ENCODE data around the gene GEMIN4. TPM values are rescaled to one million over a fixed set of nuclear protein-coding genes. Genes with fewer than 3 reads are reported as not detected.
A peak's percentile ranks its signal among the peaks of the same experiment; 100 is the strongest.
"Not testable (repeated sequence)": the region's sequence is repeated elsewhere in the genome, so short reads cannot be mapped to it uniquely, and the experiment has no call there.

The GEMIN4 gene
- total RNA-seq, 1 donor from 2014 or later, result 8.7 TPM

DNA sequence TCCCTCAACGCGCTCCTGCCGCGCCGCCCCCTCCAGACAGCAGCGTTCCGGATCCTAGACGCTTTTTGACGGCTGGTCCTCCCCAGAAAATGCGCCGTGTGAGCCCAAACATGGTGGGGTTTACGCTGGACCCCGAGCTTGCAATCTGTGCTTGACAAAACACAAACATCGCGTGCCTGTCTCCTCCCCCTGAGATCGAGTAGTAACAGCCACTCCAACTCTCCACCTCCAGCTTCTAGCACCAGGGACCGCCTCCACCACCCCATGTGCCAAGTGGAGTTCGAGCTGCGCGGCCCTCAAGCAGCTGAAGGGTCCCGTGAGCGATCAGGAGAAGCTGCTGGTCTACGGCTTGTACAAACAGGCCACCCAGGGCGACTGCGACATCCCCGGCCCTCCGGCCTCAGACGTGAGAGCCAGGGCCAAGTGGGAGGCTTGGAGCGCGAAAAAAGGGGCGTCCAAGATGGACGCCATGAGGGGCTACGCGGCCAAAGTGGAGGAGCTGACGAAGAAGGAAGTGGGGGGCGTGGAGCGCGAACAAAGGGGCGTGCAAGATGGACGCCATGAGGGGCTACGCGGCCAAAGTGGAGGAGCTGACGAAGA, 656 bp upstream of the GEMIN4 start:
- no peak for DNase-seq (ENCODE audit: low read depth)
- no peaks in the 10 kb centered on the region for H3K27me3 ChIP-seq (ENCODE audit: control insufficient read depth, insufficient read depth, low read length)
- no peak for TF ChIP-seq CTCF (IDR thresholded peaks at IDR 0.05; ENCODE audit: insufficient read depth, low read length, severe bottlenecking)
- H3K36me3 ChIP-seq (ENCODE audit: control insufficient read depth, insufficient read depth, low read length), result peaks cover 1% of the 10 kb centered on the region
- FAIRE-seq, result no peak
- H3K4me3 ChIP-seq (ENCODE audit: low read depth, low read length), result peak overlapping the region; percentile 73

DNA sequence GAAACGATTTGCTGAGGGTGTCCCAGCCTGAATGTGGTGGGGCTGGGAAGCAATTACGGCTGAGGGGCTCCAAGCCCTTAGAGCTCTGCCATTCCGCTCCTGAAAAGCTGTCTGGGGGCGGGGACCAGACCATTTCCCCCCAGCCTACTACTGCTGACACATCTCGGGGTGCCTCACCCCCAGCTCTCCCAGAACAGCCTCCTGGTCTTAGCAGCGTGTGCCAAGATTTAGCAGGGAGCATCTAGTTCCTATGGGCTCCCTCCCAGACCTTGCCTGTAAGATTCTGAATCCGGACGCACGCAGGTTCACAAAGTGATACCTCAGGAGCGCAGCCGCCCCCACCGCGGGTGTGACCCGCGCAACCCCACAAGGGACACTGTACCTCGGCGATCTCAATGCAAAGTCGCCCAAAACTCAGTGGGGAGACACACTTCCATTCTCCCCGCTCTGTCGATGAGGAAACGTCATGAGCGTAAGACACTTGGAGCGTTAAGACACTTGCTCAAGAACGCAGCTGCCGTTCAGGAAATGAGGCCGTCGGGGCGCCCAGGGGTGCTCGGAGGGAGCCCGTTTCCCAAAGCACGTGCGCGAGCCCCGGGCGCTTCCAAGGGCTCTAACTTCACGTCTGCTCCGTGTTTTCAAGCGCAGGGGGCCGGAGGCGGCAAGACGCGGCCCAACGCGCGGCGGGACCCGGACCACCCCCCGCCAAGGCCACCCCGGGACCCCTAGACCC, 629 bp downstream of the GEMIN4 start:
- Histone ChIP-seq H3K4me3 (ENCODE audit: low read depth, low read length) (peak overlapping the region; percentile 73), H3K36me3 (ENCODE audit: control insufficient read depth, insufficient read depth, low read length) (peaks cover 12% of the 10 kb centered on the region), H3K27me3 (ENCODE audit: control insufficient read depth, insufficient read depth, low read length) (no peaks in the 10 kb centered on the region)
- no peak for FAIRE-seq
- DNase-seq (ENCODE audit: low read depth), result peak; percentile 28
- TF ChIP-seq CTCF (IDR thresholded peaks at IDR 0.05; ENCODE audit: insufficient read depth, low read length, severe bottlenecking), result no peak

GRCh38 chr17:750431-751037, 1.5 kb downstream of the GEMIN4 start:
- TF ChIP-seq CTCF (IDR thresholded peaks at IDR 0.05; ENCODE audit: insufficient read depth, low read length, severe bottlenecking), result no peak
- no peak for FAIRE-seq
- H3K4me3 ChIP-seq (ENCODE audit: low read depth, low read length), result peak overlapping the region; percentile 73
- no peaks in the 10 kb centered on the region for H3K27me3 ChIP-seq (ENCODE audit: control insufficient read depth, insufficient read depth, low read length)
- peak; percentile 35 for DNase-seq (ENCODE audit: low read depth)
- peaks cover 17% of the 10 kb centered on the region for H3K36me3 ChIP-seq (ENCODE audit: control insufficient read depth, insufficient read depth, low read length)

- DNase-seq (ENCODE audit: low read depth); H3K27me3 ChIP-seq (ENCODE audit: control insufficient read depth, insufficient read depth, low read length); H3K4me3 ChIP-seq (ENCODE audit: low read depth, low read length): not testable (repeated sequence)
- peaks cover 26% of the 10 kb centered on the region for H3K36me3 ChIP-seq (ENCODE audit: control insufficient read depth, insufficient read depth, low read length)
- FAIRE-seq, result peak; percentile 70
Measured at GRCh38 chr17:749359-749758, 2.7 kb downstream of the GEMIN4 start.

DNA sequence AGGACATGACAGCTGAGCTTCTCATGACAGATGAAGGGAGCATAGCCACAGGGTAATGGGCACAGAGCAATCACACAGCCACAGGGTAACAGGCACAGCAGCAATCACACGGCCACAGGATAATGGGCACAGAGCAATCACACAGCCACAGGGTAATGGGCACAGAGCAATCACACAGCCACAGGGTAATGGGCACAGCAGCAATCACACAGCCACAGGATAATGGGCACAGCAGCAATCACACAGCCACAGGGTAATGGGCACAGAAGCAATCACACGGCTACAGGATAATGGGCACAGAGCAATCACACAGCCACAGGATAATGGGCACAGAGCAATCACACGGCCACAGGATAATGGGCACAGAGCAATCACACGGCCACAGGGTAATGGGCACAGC, 3.5 kb downstream of the GEMIN4 start:
- peaks cover 28% of the 10 kb centered on the region for H3K36me3 ChIP-seq (ENCODE audit: control insufficient read depth, insufficient read depth, low read length)
- not testable (repeated sequence) for H3K27me3 ChIP-seq (ENCODE audit: control insufficient read depth, insufficient read depth, low read length); DNase-seq (ENCODE audit: low read depth); FAIRE-seq; H3K4me3 ChIP-seq (ENCODE audit: low read depth, low read length)

DNA sequence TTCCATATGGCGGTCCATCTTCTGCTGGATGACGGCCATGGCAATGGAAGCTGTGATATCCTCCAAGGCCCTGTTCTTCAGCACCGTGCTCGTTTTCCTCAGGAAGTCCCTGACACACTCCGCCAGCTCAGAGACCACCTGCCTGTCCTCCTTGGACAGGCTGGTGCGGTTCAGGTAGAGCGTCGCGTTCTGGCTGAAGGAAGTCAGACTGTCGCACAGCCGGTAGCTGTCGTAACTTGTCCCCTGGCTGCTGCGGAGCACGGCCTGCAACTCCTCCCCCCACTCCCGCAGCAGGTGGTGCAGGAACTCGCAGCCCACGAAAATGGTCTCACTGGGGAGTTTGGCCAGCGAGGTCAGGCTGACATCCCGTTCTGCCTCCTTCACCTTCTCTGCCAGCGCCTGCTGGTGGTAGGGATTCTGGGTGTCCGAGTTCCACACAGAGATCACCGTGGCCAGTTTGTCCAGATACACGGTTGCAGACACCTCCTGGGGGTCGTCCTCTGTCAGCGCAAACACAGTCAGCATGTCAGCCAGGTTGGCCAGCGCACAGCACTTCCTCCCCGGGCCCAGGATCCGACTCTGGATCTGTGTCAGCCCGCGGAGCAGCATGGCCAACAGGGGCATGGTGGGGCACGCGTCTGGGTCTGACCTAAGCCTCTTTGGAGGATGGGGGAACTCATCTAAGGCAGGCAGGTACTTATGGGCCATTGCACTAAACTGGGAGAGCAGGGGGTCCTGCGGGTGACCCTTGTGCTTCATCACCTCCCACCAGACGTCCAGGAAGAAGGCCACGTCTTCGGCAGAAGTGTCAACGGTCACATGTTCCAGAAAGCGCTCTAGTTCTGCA, 5.1 kb downstream of the GEMIN4 start:
- H3K36me3 ChIP-seq (ENCODE audit: control insufficient read depth, insufficient read depth, low read length), result peaks cover 28% of the 10 kb centered on the region
- H3K4me3 ChIP-seq (ENCODE audit: low read depth, low read length), result no peak overlapping the region
- no peak for TF ChIP-seq CTCF (IDR thresholded peaks at IDR 0.05; ENCODE audit: insufficient read depth, low read length, severe bottlenecking)
- H3K27me3 ChIP-seq (ENCODE audit: control insufficient read depth, insufficient read depth, low read length), result no peaks in the 10 kb centered on the region
- DNase-seq (ENCODE audit: low read depth) (no peak), FAIRE-seq (no peak)
